Bronchial epithelial cell (primary cell): ENCODE results near the gene IL34. TPM values are rescaled to one million over a fixed set of nuclear protein-coding genes. Genes with fewer than 3 reads are reported as not detected.
A peak's percentile ranks its signal among the peaks of the same experiment; 100 is the strongest.

Experiments
- DNase-seq: peaks from one replicate; pipeline ENCODE4 v3.0.0-alpha.2; 2010; ENCODE audit warnings: low read depth
- FAIRE-seq: peaks from 2 replicates; lab custom pipeline; 2011; peaks lifted over from hg19 to GRCh38; lab: Jason Lieb, UNC
- H3K27me3 ChIP-seq: 2 replicates; pipeline ENCODE4 v1.5.1; 2011; ENCODE audit warnings: low read length; ENCODE audit not compliant: control insufficient read depth, insufficient read depth
- H3K36me3 ChIP-seq: 2 replicates; pipeline ENCODE4 v1.5.1; 2011; ENCODE audit warnings: low read length; ENCODE audit not compliant: control insufficient read depth, insufficient read depth
- H3K4me3 ChIP-seq: 2 replicates; pipeline ENCODE4 v1.5.1; 2011; ENCODE audit warnings: mild to moderate bottlenecking, low read depth, low read length, control low read depth
- CTCF ChIP-seq: IDR thresholded peaks from 2 replicates; pipeline ENCODE4 v1.5.1; 2011; ENCODE audit warnings: mild to moderate bottlenecking, moderate library complexity, low read length, control low read depth, inconsistent platforms; ENCODE audit not compliant: insufficient read depth, severe bottlenecking
- total RNA-seq: library from RNA; depleted of rRNA; stranded (reverse); fragments of >200 nt; gene quantifications from 2 replicates; pipeline ENCODE4 v1.2.1, GENCODE V29; 2014

IL34 gene
- total RNA-seq, 1 donor from 2014 or later, result 0.26 TPM

GRCh38 chr16:70602831-70603230 is 43.5 kb upstream of the IL34 start:
- no peaks in the 10 kb centered on the region for H3K27me3 ChIP-seq
- no peak overlapping the region for H3K4me3 ChIP-seq
- H3K36me3 ChIP-seq, result no peaks in the 10 kb centered on the region
- no peak for FAIRE-seq
- no peak for TF ChIP-seq CTCF
- DNase-seq, result no peak

GRCh38 chr16:70604407-70605282 is 41.7 kb upstream of the IL34 start:
- TF ChIP-seq CTCF, result no peak

GRCh38 chr16:70605283-70605657 is 41.1 kb upstream of the IL34 start:
- no peak for DNase-seq
- no peak for TF ChIP-seq CTCF
- no peaks in the 10 kb centered on the region for H3K36me3 ChIP-seq
- FAIRE-seq, result no peak
- H3K27me3 ChIP-seq, result no peaks in the 10 kb centered on the region
- H3K4me3 ChIP-seq, result no peak overlapping the region

More at GRCh38 chr16:70604407-70605282, 41.7 kb upstream of the IL34 start:
- H3K4me3 ChIP-seq, result no peak overlapping the region
- no peak for DNase-seq
- H3K36me3 ChIP-seq, result no peaks in the 10 kb centered on the region
- no peaks in the 10 kb centered on the region for H3K27me3 ChIP-seq
- FAIRE-seq, result no peak

GRCh38 chr16:70608521-70608920 is 37.8 kb upstream of the IL34 start:
- DNase-seq, result peak; percentile 53
- no peaks in the 10 kb centered on the region for H3K36me3 ChIP-seq
- no peak overlapping the region for H3K4me3 ChIP-seq
- no peak for TF ChIP-seq CTCF
- no peak for FAIRE-seq
- H3K27me3 ChIP-seq, result no peaks in the 10 kb centered on the region

GRCh38 chr16:70610273-70611223 is 35.8 kb upstream of the IL34 start:
- Histone ChIP-seq H3K36me3 (no peaks in the 10 kb centered on the region), H3K4me3 (no peak overlapping the region), H3K27me3 (no peaks in the 10 kb centered on the region)
- no peak for TF ChIP-seq CTCF
- DNase-seq (no peak), FAIRE-seq (no peak)
